Hepatic stellate cell (primary cell): Measurements from ENCODE around the gene ZNF177.
"Not testable (repeated sequence)": the region's sequence is repeated elsewhere in the genome, so short reads cannot be mapped to it uniquely, and the experiment has no call there.

Experiments used
- DNase-seq: peaks from one replicate; pipeline ENCODE4 v3.0.0; 2011; ENCODE audit warnings: low spot score

Gene ZNF177

GRCh38 chr19:9362905-9363304 lies at the start of gene ZNF177:
TSS of gene ZNF177 (plus strand) at chr19:9363013. CDS start at chr19:9378312, 15,299 bp downstream.
- DNase-seq, result no peak

GRCh38 chr19:9313756-9314155 lies 49.1 kb upstream of the ZNF177 start:
- DNase-seq, result no peak

GRCh38 chr19:9321338-9321737 lies 41.5 kb upstream of the ZNF177 start:
- DNase-seq, result no peak

- not testable (repeated sequence) for DNase-seq
Measured at GRCh38 chr19:9321756-9322155, 41.1 kb upstream of the ZNF177 start.

- DNase-seq, result not testable (repeated sequence)
Measured at GRCh38 chr19:9322201-9322600, 40.6 kb upstream of the ZNF177 start.

- DNase-seq, result peak; percentile 76
Measured at GRCh38 chr19:9323557-9323918, 39.3 kb upstream of the ZNF177 start.

GRCh38 chr19:9323919-9324583 lies 38.8 kb upstream of the ZNF177 start, which contains the start of gene ZNF559:
TSS of gene ZNF559 (plus strand) at chr19:9324179. CDS start at chr19:9338550, 14,371 bp downstream.
- peak; percentile 96 for DNase-seq

- DNase-seq, result no peak
Measured at GRCh38 chr19:9324584-9324962, 38.2 kb upstream of the ZNF177 start.

- no peak for DNase-seq
Measured at GRCh38 chr19:9329999-9330398, 32.8 kb upstream of the ZNF177 start.

GRCh38 chr19:9342610-9343304 lies 20.1 kb upstream of the ZNF177 start:
- DNase-seq, result no peak

- no peak for DNase-seq
Measured at GRCh38 chr19:9345005-9345404, 17.8 kb upstream of the ZNF177 start.

- DNase-seq, result no peak
Measured at GRCh38 chr19:9348253-9348652, 14.6 kb upstream of the ZNF177 start.

- DNase-seq, result no peak
Measured at GRCh38 chr19:9348671-9349070, 14.1 kb upstream of the ZNF177 start.

GRCh38 chr19:9352505-9352904 lies 10.3 kb upstream of the ZNF177 start:
- no peak for DNase-seq

- DNase-seq, result no peak
Measured at GRCh38 chr19:9353011-9353410, 9.8 kb upstream of the ZNF177 start.

GRCh38 chr19:9354651-9355050 lies 8.2 kb upstream of the ZNF177 start:
- DNase-seq, result no peak

- no peak for DNase-seq
Measured at GRCh38 chr19:9370738-9371619, 8.2 kb downstream of the ZNF177 start.

- DNase-seq, result no peak
Measured at GRCh38 chr19:9381361-9381785, 18.6 kb downstream of the ZNF177 start.

- DNase-seq, result peak; percentile 83
Measured at GRCh38 chr19:9406798-9407352, 44.1 kb downstream of the ZNF177 start.

- DNase-seq, result no peak
Measured at GRCh38 chr19:9407827-9408226, 45.0 kb downstream of the ZNF177 start.

- DNase-seq, result no peak
Measured at GRCh38 chr19:9413240-9413954, 50.6 kb downstream of the ZNF177 start.

GRCh38 chr19:9427941-9428340 lies 65.1 kb downstream of the ZNF177 start:
- DNase-seq, result no peak
